HCT116 (cell line): ENCODE results near the gene IQCK.

Experiments
- CTCF ChIP-seq, 3 experiments: fragments of 200-600 bp in 1 of 3; sonication (generic) in 1 of 3; IDR thresholded peaks in 2 of 3; conservative IDR thresholded peaks in 1 of 3; 2 replicates each; pipeline ENCODE4 v1.5.1; 2012 to 2017; ENCODE audit warnings: low read depth in 2 of 3, low read length in 2 of 3, antibody characterized with exemption in 1 of 3, borderline replicate concordance in 1 of 3, control low read depth in 1 of 3, mild to moderate bottlenecking in 1 of 3, mixed read lengths in 1 of 3, mixed run types in 1 of 3, moderate library complexity in 1 of 3; ENCODE audit not compliant: insufficient read depth in 1 of 3
- EZH2 ChIP-seq: fragments of 200-600 bp; sonication (generic); IDR thresholded peaks from 2 replicates; pipeline ENCODE4 v1.6.1; 2017; ENCODE audit warnings: antibody characterized with exemption, mixed run types
- MAX ChIP-seq: IDR thresholded peaks from 2 replicates; pipeline ENCODE4 v1.6.1; 2012
- POLR2A ChIP-seq: IDR thresholded peaks from 2 replicates; pipeline ENCODE4 v1.7.0; 2011; ENCODE audit warnings: borderline replicate concordance; ENCODE audit not compliant: insufficient read depth, insufficient read length; ENCODE audit errors: extremely low read depth
- POLR2AphosphoS5 ChIP-seq: IDR thresholded peaks from 2 replicates; pipeline ENCODE4 v1.6.1; 2011; ENCODE audit warnings: mild to moderate bottlenecking, low read depth, low read length, moderate library complexity
- REST ChIP-seq: IDR thresholded peaks from 2 replicates; pipeline ENCODE4 v1.6.1; 2012; ENCODE audit warnings: low read depth
- SP1 ChIP-seq: IDR thresholded peaks from 2 replicates; pipeline ENCODE4 v1.6.1; 2012; ENCODE audit warnings: low read depth
- TCF7L2 ChIP-seq: IDR thresholded peaks from 2 replicates; pipeline ENCODE4 v1.7.0; 2011; ENCODE audit warnings: borderline replicate concordance, inconsistent platforms; ENCODE audit not compliant: insufficient read depth, insufficient read length; ENCODE audit errors: extremely low read depth
- YY1 ChIP-seq: IDR thresholded peaks from 2 replicates; pipeline ENCODE4 v1.6.1; 2011; ENCODE audit warnings: low read length, low read depth, moderate library complexity, mild to moderate bottlenecking; ENCODE audit not compliant: insufficient replicate concordance; ENCODE audit errors: extremely low read depth

- TF ChIP-seq CTCF (IDR thresholded peaks at IDR 0.05 in 2 of 3, conservative IDR thresholded peaks at IDR 0.05 in 1 of 3; ENCODE audit: borderline replicate concordance in 1 of 3, insufficient read depth in 1 of 3, low read depth in 2 of 3, low read length in 2 of 3): no peak
- no peak for TF ChIP-seq POLR2A
- TF ChIP-seq MAX: no peak
- no peak for TF ChIP-seq POLR2AphosphoS5
- TF ChIP-seq EZH2: no peak
- TF ChIP-seq YY1: no peak
- TF ChIP-seq TCF7L2: no peak
- no peak for TF ChIP-seq SP1
- no peak for TF ChIP-seq REST
Measured at GRCh38 chr16:19846436-19846835, 128.4 kb downstream of the IQCK start.
